Fibroblast of the aortic adventitia (primary cell): ENCODE measurements around the gene GMDS. TPM values are rescaled to one million over a fixed set of nuclear protein-coding genes. Genes with fewer than 3 reads are reported as not detected.

ENCODE experiments used
- DNase-seq: peaks from one replicate; pipeline ENCODE4 v3.0.0-alpha.2; 2010; ENCODE audit warnings: low read depth
- H3K4me3 ChIP-seq: 2 replicates; pipeline ENCODE4 v1.5.1; 2011; ENCODE audit warnings: low read depth, mild to moderate bottlenecking, control low read depth, low read length, moderate library complexity
- CTCF ChIP-seq: IDR thresholded peaks from 2 replicates; pipeline ENCODE4 v1.5.1; 2011; ENCODE audit warnings: mild to moderate bottlenecking, low read length, control low read depth, inconsistent platforms; ENCODE audit not compliant: insufficient read depth
- total RNA-seq: library from RNA; depleted of rRNA; stranded (reverse); fragments of >200 nt; gene quantifications from 2 replicates; pipeline ENCODE4 v1.2.3, GENCODE V29; 2012; ENCODE audit warnings: low replicate concordance

Gene GMDS
- total RNA-seq, 1 donor: 15.9 TPM

GRCh38 chr6:1817033-1817761 lies 428.2 kb downstream of the GMDS start:
- TF ChIP-seq CTCF: no peak
- H3K4me3 ChIP-seq: no peak overlapping the region
- DNase-seq: peak; percentile 85

- no peak for DNase-seq
- no peak for TF ChIP-seq CTCF
- H3K4me3 ChIP-seq: no peak overlapping the region
These were observed 429.5 kb downstream of the GMDS start for GRCh38 chr6:1815827-1816452.

DNA sequence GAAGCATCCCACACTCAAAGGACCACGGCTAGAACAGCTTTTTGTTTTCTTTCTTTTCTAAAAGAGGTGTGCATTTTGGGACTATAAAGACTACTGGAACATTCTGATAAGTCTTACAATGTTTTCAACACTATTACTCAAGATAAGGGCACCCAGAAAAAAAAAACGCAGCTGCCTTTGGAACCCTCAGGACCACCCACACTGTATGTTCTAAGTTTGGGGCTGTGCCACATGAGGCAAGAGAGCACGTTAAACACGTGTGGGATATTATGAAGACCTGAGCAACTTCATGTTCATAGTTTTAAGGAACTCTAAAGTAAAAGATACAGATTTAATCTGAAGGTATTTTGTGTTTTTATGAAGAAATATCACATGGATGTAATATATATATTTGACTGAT lies 431.1 kb downstream of the GMDS start:
- TF ChIP-seq CTCF: no peak
- H3K4me3 ChIP-seq: no peak overlapping the region
- DNase-seq: peak; percentile 26

- TF ChIP-seq CTCF: no peak
- no peak overlapping the region for H3K4me3 ChIP-seq
- no peak for DNase-seq
These were observed 432.9 kb downstream of the GMDS start for GRCh38 chr6:1812487-1812886.

DNA sequence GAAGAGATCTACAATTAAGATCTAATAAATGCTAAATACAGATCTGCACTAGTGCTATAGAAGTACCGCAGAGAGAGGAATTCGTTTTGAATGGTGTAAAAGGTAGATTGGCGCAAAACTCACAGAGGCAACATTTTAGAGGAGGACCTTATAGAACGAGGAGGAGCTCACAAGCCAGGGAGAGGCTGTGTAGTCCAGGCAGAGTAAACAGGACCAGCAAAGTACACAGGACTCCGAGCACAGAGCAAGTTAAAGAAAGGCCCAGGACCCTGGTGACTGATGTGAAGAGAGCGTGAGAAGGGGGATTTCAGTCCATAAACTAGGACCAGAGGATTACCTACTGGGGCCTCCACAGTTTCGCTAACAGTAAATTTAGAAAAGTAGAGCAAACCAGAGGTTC lies 433.4 kb downstream of the GMDS start:
- no peak overlapping the region for H3K4me3 ChIP-seq
- TF ChIP-seq CTCF: no peak
- no peak for DNase-seq

- TF ChIP-seq CTCF: no peak
- no peak overlapping the region for H3K4me3 ChIP-seq
- no peak for DNase-seq
These were observed 434.5 kb downstream of the GMDS start for GRCh38 chr6:1810880-1811279.
